GM21529 (cell line): ENCODE measurements around the gene PCARE.
A peak's percentile ranks its signal among the peaks of the same experiment; 100 is the strongest.
"Not testable (repeated sequence)": the region's sequence is repeated elsewhere in the genome, so short reads cannot be mapped to it uniquely, and the experiment has no call there.

Source experiments
- ATAC-seq: cut with Tn5 transposase; IDR thresholded peaks from one replicate; pipeline ENCODE4 v1.9.1; 2021; ENCODE audit not compliant: unreplicated experiment

The PCARE gene

DNA sequence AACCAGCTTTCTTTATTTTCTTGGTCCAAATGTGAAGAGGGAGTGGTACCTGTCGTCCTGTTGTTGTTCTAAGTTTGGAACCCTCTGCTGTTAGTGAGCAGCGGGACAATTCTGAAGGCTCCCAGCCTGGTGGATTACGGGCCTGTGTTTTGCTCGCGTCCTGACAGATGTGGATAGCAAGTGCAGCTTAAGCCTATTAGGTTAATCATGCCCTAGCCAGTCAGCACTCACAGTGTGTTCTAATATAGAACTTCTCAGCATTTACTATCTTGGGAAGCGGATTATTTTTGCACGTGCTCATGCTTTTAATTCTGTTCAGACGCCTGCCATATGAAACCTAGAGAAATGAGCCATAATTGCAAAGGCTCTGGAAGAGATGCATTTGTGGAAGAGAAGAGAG, at the start of gene PCARE:
PCARE (minus strand) TSS at position 113 of the 400 bp plus-strand sequence. CDS start 262 bp downstream, outside the sequence.
- no peak for ATAC-seq

DNA sequence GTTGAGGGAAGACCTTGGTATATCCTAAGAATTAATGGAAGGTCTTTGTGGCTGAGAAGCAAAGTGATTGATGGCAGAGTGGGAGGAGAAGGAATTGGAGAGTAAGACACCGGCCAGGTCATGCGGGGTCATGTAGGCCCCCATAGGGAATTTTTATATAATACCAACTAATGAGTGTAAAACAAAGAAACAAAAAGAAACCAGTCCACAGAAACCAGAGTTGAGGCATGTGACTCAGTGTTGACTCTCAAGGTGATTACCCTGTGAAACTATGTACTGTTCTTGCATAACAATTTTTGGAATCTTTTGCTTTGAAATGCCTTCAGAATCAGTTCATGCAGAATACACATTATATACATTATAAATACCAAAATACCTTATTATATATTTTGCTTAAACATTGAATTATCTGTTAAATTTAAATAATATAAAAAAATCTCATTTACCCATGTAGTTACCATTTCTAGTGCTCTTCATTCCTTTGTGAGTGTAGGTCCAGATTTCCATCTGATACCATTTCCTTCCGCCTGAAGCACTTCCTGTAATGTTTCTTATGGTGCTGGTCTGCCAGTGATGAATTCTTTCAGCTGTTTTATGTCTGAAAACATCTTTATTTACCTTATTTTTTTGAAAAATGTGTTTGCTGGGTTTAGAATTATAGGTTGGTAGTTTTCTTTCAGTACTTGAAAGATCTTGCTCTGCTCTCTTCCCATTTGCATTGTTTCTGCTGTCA, 49.5 kb upstream of the PCARE start:
- ATAC-seq = no peak

DNA sequence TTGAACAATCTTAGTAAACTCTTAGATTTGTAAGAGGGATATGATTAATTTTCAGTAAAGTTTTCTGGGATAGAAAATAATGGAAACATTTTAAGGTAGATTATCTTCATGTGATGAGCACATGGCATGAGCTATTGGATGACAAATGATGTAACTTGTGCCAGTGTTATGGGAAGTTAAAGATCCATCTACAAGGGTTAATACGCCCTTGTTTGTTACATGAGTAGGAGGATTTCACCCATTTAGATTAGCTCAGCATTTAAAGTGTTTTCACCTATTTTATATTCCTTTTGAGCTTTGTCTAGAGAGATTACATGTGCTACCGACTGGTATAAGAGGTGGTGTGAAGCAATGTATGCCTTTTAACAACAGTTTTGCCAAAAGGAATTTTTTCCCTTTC, 46.5 kb upstream of the PCARE start:
- no peak for ATAC-seq

DNA sequence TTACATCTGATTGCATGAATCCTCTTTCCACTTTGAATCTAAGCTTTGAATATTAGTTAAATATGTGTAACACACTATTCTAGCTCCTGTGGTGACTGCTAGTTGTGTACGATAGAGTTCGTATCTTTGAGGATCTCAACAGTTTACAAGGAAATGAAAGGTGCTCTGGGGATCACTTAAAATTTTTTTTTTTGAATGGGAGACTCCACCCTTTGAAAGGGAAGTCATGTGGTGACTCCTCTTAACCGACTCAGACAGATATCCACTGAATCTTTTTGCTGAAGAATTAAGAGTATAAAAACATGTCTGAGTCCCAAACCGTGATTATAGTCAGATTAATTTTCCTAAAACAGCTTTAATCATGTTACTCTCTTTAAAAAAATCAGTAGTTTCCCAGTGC, 44.9 kb upstream of the PCARE start:
- ATAC-seq = no peak

DNA sequence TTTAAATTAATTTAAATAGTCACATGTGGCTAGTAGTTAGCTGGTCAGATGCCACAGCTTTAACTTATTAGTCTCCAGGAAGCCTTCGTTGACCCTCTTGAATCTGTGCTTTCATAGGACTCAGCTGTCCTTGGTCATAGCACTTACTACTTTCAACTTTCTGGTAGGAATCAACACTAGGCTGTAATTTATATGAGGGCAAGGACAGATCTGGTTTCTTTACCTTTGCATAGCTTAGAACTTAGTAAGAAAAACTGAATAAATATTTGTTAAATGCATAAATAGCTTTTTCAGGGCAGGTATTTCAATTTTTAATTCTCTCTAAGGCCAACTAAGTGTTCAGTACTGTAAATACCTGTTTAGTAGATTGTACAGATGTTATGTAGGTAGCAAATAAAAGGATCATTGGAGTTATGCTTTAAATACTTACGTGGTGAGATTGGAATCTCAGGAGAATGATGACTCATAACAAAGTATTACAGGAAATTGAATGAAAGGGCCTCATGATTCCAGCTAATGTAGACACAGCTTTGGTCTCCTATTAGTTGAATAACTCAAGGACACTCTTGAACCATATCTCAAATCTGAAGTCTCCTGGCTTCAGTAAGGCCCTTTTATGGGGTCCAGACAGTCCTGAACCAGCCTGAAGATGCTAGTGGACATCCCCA, 43.4 kb upstream of the PCARE start:
- no peak for ATAC-seq

DNA sequence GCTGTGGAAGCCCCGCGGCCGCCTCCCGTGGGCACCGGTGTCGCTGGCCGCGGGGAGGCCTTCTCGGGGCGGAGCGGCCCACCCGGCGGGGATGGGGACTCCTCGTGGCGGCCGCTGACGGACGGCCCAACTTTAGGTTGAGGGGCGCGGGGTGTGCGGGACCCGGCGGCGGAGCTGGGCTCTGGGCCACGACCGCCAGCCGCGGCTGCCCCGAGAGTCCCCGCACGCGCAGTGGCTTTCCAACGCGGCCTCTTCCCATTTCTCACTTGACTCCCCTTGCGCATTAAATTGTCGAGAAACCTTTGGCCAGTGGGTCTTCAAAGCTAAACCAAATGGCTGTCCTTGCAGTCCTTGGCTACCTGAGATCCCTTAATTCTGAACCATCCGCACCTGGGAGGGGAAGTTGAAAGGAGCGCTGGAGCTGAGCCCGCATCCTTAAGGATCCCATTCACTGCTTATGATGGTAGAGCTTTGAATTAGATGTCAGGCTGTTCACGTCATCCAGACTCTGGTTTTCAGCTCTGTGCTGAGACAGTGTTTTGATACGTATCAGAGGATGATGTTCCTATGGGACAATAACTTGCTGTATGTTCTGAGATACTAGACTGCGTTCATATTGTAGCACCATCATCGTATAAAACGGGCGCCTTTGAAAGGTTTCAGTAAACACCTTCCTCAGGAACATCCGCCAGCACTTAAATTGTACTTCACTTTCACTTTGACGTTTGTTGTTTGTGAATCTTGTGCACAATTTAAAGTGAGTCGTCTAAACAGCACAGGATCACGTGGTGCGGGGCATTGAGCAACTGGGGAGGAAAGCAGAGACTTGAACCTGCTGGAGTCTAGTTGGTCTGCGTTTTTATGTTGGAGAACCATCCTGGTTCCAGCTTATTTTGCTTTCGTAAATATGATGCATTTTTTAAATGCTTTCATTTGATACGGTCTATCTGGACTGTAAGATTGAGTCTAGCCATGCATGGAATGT, 41.8 kb upstream of the PCARE start:
- ATAC-seq = peak; percentile 40

DNA sequence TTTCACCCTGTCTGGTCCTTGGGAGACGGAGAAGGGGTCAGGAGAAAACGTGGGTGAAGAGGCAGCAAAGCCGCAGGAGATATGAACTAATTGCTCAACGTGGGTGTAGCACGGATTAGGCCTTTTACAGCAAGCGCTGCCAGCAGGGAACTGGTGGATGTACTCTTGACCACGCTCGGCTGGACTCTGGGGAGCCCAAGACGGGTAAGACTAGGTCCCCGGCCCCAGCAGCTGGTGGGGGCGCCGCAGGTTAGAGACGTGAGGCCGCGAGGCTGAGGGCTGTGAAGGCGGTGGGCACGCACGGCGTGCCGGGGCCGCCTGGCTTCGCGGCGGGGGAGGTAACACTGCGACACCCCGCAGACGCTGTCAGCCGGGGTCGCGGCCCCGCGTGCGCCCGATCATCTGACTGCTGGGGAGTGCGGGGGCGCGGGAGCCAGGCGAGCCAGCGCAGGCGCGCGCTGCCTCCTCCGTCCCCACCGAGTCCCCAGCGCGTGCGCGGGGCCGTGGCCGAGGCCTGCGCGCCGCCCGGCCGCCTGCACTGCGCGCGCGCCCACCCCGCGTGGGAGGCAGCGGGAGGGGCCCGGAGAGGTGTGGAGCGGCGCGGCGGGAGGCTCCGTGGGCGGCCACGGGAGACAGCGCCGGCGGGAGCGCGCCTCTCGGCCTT, 40.8 kb upstream of the PCARE start, which contains the start of gene CLIP4:
CLIP4 (plus strand) TSS at position 470 of the 664 bp plus-strand sequence. CDS start 5,974 bp downstream, outside the sequence.
- peak; percentile 43 for ATAC-seq

DNA sequence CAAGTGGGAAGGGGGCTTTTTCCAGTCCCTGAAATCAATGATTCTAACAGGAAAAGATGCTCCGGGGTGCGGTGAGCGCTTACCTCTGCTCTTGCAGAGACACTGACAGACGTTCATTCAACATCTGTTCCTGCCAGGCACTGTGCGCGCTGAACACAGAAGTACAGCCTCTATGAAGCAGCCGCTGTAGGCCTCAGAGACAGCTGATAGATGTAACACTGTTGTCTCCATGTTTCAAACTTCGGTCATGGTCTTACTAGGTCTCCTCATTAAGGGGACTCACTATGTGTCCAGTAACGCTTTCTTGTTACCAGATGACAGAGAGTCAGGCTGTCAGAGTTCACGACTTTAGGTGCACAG, 40.2 kb upstream of the PCARE start:
- no peak for ATAC-seq

DNA sequence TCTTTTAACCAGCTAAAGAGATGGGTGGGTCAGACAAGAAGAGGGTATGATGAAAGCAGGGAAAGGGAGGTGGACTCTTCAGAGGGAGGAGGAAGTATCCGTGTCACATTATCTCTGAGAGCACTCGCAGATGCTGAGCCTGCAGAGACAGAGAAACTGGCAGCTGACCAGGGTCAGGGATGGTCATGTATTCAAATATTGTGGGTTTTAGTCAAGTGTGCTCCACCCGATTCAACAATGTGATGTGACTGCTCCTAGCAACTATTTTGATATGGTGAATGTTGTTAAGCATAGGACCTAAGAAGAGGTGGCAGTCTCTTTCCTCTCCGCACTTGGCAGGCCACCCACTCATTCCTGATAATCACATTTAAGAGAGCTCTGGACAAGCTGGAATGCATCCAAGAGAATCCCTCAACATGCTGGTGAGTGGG, 39.6 kb upstream of the PCARE start:
- peak; percentile 26 for ATAC-seq

DNA sequence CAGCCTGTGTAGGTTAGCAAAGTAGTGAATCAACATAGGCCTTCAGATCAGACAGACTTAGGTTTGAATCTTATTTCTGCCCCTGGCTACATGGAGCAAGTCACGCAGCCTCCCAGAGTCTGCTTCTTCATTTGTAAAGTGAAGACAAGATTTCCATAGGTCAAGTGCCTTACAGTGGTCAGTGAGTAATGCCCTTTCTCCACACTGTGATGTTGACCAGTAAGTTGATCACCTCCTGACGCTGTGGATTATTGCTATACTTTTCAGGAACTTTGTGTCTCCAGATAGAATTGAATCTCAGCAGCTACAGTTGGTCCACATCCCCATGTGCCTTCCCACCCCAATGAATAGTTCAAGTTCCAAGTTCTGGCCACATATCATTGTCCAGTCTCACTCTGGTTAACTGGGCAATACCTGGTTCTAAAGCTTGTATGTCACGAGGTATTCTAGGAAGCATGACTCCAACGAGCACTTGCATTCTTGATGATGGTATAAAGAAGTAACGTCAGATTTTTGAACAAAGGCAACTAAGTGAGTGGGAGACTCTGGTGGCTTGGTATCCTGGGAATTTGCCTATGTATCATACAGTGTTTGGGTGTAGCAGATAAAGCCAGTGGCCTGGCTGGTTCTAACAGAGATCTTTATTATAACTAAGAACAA, 38.8 kb upstream of the PCARE start:
- ATAC-seq = no peak

DNA sequence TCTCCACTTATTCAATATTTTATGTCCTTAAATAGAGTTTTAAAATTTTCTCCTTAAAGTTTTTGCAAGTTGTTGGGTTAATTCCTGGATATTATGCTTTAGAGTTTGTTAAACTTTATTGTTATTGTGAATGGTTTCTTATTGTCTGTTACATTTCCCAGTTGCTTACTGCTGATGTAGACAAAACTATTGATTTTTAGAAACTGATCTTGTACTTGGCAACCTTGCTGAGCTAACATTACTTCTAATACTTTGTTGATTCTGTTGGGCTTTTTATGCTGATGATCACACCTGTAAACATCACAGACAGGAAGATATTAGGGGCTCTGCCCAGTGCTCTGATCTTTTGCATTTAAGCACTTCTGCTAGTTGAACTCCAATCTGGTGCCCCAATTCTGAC, 38.1 kb upstream of the PCARE start:
- no peak for ATAC-seq

DNA sequence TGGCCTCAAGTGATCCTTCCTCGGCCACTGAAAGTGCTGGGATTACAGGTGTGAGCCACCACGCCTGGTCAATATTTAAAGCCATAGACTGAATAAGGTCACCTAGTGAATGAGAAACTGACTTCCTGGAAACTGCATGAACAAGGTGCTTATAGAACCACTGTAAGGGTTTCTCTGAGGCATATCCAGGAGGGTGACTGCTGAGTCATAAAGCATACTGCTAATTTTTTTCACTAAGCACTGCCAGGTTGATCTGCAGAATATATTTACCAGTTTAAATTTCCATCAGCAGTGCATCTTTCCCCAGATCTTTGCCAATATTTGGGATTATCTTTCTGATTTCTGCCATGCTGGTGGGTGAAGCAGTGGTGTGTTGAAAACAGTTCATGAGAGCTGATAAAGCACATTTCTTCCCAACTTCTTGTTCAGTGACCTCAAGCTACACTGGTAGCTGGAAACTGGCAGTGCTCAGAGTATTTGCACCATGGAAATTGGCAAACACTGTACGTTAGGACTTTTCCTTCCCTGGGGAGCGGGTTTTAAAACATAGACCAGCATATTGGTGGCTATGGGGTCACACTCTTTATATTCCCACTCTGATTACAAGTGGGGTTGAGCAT, 36.7 kb upstream of the PCARE start:
- peak; percentile 47 for ATAC-seq

DNA sequence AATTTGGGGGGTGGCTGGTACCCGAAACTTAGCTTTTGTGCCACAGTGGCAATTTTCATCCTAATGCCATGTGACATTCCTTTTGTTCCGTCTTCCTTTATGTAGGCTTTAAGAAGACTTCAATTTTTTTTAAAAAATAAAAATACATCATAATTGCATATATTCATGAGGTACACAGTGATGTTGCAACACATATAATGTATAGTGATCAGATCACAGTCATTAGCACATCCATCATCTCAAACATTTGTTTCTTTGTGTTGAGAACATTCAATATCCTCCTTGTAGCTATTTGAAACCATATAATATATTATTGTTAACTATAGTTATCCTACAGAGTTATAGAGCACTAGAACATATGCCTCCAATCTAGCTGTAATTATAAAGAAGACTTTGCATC, 34.9 kb upstream of the PCARE start:
- no peak for ATAC-seq

DNA sequence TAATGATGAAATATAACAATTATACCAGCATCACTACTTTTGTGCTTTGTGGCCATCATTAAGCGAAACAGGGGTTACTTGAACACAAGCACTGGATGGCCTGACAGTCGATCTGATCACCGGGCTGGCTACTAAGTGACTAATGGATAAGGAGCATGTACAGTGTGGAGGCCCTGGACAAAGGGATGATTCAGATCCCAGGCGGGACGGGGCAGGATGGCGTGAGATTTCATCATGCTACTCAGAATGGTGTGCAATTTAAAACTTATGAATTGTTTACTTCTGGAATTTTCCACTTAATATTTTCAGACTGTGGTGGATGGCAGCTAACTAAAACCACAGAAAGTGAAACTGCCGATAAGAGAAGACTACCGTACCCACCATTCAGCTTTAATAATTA, 33.9 kb upstream of the PCARE start:
- no peak for ATAC-seq

DNA sequence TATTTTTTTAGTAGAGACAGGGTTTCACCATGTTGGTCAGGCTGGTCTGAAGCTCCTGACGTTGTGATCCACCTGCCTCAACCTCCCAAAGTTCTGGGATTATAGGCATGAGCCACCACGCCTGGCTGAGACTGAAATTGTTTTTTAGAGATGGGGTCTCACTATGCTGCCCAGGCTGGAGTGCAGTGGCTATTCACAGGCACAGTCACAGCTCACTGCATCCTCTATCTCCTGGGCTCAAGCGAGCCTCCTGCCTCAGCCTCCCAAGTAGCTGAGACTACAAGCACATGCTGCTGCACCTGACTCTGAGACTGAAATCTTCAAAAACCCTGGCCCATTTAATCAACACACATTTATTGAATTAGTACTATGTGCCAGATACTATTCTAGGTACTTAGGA, 33.2 kb upstream of the PCARE start:
- ATAC-seq = not testable (repeated sequence)

DNA sequence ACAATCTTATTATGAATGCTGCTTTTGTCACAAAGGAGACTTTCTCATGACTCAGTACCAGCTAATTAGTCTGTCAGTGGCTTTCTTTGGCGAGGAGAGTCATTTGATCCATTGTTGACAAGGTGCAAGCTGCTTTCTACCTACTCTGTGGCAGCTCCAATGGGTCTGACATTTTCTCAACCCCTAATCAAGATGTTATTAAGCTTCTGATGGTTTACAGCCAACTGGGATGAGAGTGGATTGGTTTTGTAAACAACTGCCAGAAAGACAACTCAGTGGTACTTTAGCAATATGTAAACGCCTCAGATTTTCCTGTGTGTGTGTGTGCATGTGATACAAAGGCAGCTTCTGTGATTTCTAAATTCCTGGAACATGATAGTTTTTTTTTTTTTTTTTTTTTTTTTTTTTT, 32.7 kb upstream of the PCARE start:
- no peak for ATAC-seq

DNA sequence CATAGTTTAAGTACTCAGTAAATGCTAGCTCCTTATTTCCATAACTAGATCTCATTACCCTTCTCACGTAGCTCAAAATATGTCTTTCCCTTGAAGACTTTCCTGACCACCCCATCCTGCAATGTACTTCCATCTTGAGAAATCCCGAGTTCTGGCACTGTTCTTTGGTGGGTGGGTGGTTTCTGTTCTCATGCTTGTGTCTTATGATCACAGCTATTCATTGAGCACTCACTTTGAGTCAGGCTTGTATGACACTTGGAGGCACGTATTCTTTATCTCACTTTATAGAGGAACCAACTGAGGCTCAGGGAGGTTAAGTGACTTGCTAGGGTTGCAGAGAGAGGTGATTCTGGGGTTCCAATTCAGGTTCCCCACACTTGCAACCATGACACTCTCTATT, 31.9 kb upstream of the PCARE start:
- no peak for ATAC-seq

DNA sequence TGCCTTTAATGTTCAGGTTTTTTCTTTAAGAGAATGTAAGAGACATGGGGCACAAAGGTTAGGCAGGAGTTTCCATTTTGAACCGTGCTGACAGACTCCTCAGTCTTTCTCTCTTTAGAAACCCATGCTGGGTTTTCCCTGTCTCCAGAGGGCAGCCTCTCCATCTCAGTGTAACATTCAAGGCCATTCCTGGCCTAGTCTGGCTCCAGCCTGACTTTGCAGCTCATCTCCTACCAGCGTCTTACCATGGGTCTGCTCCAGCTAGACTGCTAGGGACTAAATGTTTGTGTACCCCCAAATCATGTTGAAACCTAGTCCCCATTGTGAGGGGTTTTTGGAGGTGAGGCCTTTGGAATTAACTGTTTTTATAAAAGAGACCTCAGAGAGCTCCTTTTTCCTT, 31.1 kb upstream of the PCARE start:
- no peak for ATAC-seq

DNA sequence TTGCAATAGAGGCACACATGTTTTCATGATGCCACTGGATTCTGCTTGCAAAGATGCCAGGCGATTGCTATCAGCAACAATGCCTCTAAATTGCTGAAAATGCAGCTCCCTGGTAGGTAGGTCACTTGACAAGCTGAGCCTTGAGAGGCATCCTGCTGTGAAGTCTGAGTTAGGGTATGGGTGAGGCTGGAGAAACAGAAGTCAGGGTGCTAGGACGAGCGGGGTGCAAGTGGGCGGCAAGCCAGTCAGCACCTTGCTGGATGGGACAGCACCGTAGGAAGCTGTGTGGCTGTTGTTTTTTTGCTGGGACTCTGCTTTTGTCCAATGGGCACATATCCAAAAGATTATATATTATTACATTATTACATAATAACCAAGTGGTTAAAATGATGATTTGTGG, 30.4 kb upstream of the PCARE start:
- no peak for ATAC-seq

DNA sequence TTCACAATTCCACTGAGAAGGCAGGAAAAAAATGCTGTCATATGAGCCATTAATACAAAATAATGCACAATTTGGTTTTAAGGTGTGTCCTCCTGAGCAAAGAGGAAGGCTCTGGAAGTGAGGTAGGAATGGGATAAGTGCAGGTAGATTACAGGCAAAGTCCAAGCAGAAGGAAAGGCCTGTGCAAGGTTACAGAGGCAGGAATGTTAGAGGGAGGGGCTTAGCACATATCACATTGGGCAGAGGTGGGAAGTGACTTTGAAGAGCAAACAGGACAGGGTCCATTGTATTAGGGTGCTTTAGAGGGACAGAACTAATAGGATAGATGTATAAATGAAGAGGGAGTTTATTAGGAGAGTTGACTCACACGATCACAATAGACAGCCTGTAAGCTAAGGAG, 26.2 kb upstream of the PCARE start:
- no peak for ATAC-seq
